B cell (primary cell): ENCODE results near the gene ADCY3. TPM values are rescaled to one million over a fixed set of nuclear protein-coding genes. Genes with fewer than 3 reads are reported as not detected.

Source experiments
- ATAC-seq: fragments of 200-7000 bp; cut with Tn5 transposase; one replicate; pipeline ENCODE4 v1.10.0; 2021; ENCODE audit warnings: low read depth, mild to moderate bottlenecking, moderate number of reproducible peaks, moderate library complexity
- CTCF ChIA-PET: fragments of 350-600 bp; sonication (Branson Sonifier 250); formaldehyde crosslinking; loops from one replicate; lab custom pipeline; 2021; ENCODE audit warnings: antibody characterized with exemption, inconsistent platforms; lab: Charles Lee
- POLR2A ChIA-PET: fragments of 350-600 bp; sonication (Branson Sonifier 250); formaldehyde crosslinking; loops from one replicate; lab custom pipeline; 2021; ENCODE audit warnings: antibody characterized with exemption; lab: Charles Lee
- DNase-seq: peaks from one replicate; pipeline ENCODE4 v3.0.0; 2013
- H2AFZ ChIP-seq: 2 replicates; pipeline ENCODE4 v1.6.1; 2012; ENCODE audit warnings: mild to moderate bottlenecking, low read depth, low read length; ENCODE audit not compliant: insufficient read depth, poor library complexity, severe bottlenecking
- H3K27ac ChIP-seq, 2 donors: 1 replicate in 1 of 2; 2 replicates in 1 of 2; pipeline ENCODE4 v1.5.1; 2012 to 2013; ENCODE audit warnings: low read length in 2 of 2, mild to moderate bottlenecking in 2 of 2, moderate library complexity in 1 of 2
- H3K27me3 ChIP-seq, 4 experiments: fragments of 200-600 bp in 1 of 4; sonication (generic) in 1 of 4; replicated peaks in 1 of 4; 1 replicate in 2 of 4; 2 replicates in 2 of 4; pipeline versions ENCODE4 v1.6.1 to v1.7.0; 2013 to 2016; ENCODE audit warnings: low read length in 3 of 4, mild to moderate bottlenecking in 2 of 4, mixed read lengths in 1 of 4, moderate library complexity in 1 of 4; ENCODE audit not compliant: insufficient read depth in 4 of 4, control insufficient read depth in 3 of 4; ENCODE audit errors: control extremely low read depth in 1 of 4
- H3K36me3 ChIP-seq, 2 experiments: replicated peaks in 1 of 2; 1 replicate in 1 of 2; 2 replicates in 1 of 2; pipeline versions ENCODE4 v1.6.1 to v1.7.1; 2013; ENCODE audit warnings: low read length in 1 of 2; ENCODE audit not compliant: insufficient read depth in 2 of 2, control insufficient read depth in 1 of 2; ENCODE audit errors: control extremely low read depth in 1 of 2, extremely low read depth in 1 of 2
- H3K4me1 ChIP-seq, 2 donors: fragments of 200-600 bp in 1 of 2; sonication (generic) in 1 of 2; 1 replicate in 1 of 2; 2 replicates in 1 of 2; pipeline versions ENCODE4 v1.5.1 to v1.6.1; 2013 to 2017; ENCODE audit warnings: low read length in 2 of 2; ENCODE audit not compliant: control insufficient read depth in 2 of 2, insufficient read depth in 2 of 2
- H3K4me2 ChIP-seq: replicated peaks from 2 replicates; pipeline ENCODE3; 2012; ENCODE audit warnings: mild to moderate bottlenecking, low read depth, low read length; ENCODE audit not compliant: poor library complexity, severe bottlenecking
- H3K4me3 ChIP-seq, 5 experiments: fragments of 200-600 bp in 1 of 5; sonication (generic) in 1 of 5; 1 replicate in 3 of 5; 2 replicates in 2 of 5; pipeline versions ENCODE4 v1.5.1 to v1.7.0; 2011 to 2016; ENCODE audit warnings: low read length in 4 of 5, mild to moderate bottlenecking in 4 of 5, low read depth in 2 of 5, control low read depth in 1 of 5, moderate library complexity in 1 of 5; ENCODE audit not compliant: insufficient read depth in 1 of 5; ENCODE audit errors: control extremely low read depth in 1 of 5, extremely low read depth in 1 of 5
- H3K79me2 ChIP-seq: fragments of 200-600 bp; sonication (generic); one replicate; pipeline ENCODE4 v1.6.0; 2016; ENCODE audit warnings: low read length; ENCODE audit not compliant: control insufficient read depth, insufficient read depth
- H3K9ac ChIP-seq: fragments of 200-600 bp; sonication (generic); 2 replicates; pipeline ENCODE4 v1.6.1; 2017; ENCODE audit warnings: mild to moderate bottlenecking, low read length, moderate library complexity
- H3K9me3 ChIP-seq, 3 donors: one replicate each; pipeline versions ENCODE4 v1.6.1 to v1.7.1; 2013; ENCODE audit warnings: low read length in 2 of 3; ENCODE audit not compliant: control insufficient read depth in 2 of 3, insufficient read depth in 1 of 3; ENCODE audit errors: control extremely low read depth in 1 of 3
- H4K20me1 ChIP-seq: 2 replicates; pipeline ENCODE4 v1.6.0; 2012; ENCODE audit warnings: mild to moderate bottlenecking, low read length; ENCODE audit not compliant: insufficient read depth, control insufficient read depth, poor library complexity, severe bottlenecking
- H3K27ac Mint-ChIP-seq: one replicate; pipeline ENCODE4 v1.8.0; 2021; ENCODE audit warnings: mixed read lengths
- H3K27me3 Mint-ChIP-seq: one replicate; pipeline ENCODE4 v1.8.0; 2021; ENCODE audit warnings: mixed read lengths
- H3K4me1 Mint-ChIP-seq: one replicate; pipeline ENCODE4 v1.8.0; 2021; ENCODE audit warnings: mixed read lengths
- H3K4me3 Mint-ChIP-seq: one replicate; pipeline ENCODE4 v1.8.0; 2021; ENCODE audit warnings: mixed read lengths
- H3K9me3 Mint-ChIP-seq: one replicate; pipeline ENCODE4 v1.8.0; 2022; ENCODE audit warnings: mixed read lengths; ENCODE audit not compliant: insufficient read depth
- EZH2 ChIP-seq: IDR thresholded peaks from 2 replicates; pipeline ENCODE4 v1.6.1; 2012; ENCODE audit warnings: borderline replicate concordance, low read depth, mild to moderate bottlenecking, moderate library complexity, low read length; ENCODE audit not compliant: insufficient read depth, poor library complexity, severe bottlenecking
- WGBS: methylation state at CpG from one replicate; pipeline ENCODE4 v1.1.5; 2013; ENCODE audit warnings: missing lambda C conversion rate; ENCODE audit not compliant: insufficient coverage; 5-methylcytosine and 5-hydroxymethylcytosine counted together
- intact Hi-C: fragments of 100-400 bp; cut with micrococcal nuclease; formaldehyde crosslinking; loops from one replicate; pipeline ENCODE4 v1.10.0; 2022
- polyA plus RNA-seq: library from polyadenylated mRNA; depleted of rRNA; stranded (reverse); fragments of >200 nt; gene quantifications from 2 replicates; pipeline ENCODE4 v1.2.3, GENCODE V29; 2012
- total RNA-seq, 2 donors: library from RNA; stranded (reverse); fragments of 120-200 nt in 1 of 2; gene quantifications; 1 replicate in 1 of 2; 2 replicates in 1 of 2; pipeline versions ENCODE4 v1.2.3 to v1.2.4, GENCODE V29; 2013 to 2022
- TF ChIP-seq, protein P1 (sequence below): fragments of 200-600 bp; IDR thresholded peaks from one replicate; pipeline ENCODE4 v1.8.0; 2022; ENCODE audit warnings: antibody characterized with exemption, mild to moderate bottlenecking

The ADCY3 gene
- total and polyA plus RNA-seq, 2 donors (not counting 1 experiment from before 2014, with no cell fraction given) = 48.4 to 73.0 TPM

DNA sequence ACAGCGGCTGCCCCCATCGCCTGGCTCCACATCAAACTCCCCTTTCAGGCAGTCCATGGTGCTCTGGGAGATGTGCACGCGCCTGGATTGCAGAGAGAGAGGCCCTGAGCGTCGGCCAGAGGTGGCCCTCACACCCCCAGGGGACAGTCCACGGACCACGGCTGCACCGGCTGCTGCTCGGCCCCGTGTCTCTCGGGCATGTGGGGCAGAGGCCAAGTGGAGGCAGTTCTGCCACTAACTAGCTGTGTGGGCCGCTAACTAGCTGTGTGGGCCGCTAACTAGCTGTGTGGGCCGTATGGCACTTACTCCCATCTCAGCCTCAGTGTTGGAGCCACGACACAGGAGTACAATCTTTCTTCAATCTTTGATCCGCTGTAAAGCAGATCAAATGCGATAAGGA is 81.5 kb downstream of the ADCY3 start:
- Histone ChIP-seq H2AFZ (no peak overlapping the region), H3K9me3 (no peaks in the 10 kb centered on the region), H3K36me3 (peaks cover 0 to 32% of the 10 kb centered on the region in 2 experiments), H3K4me3 (no peak overlapping the region), H3K27ac (no peak overlapping the region), H4K20me1 (no peaks in the 10 kb centered on the region), H3K4me2 (no peak overlapping the region), H3K4me1 (no peaks in the 10 kb centered on the region), H3K79me2 (no peaks in the 10 kb centered on the region), H3K9ac (no peak overlapping the region), H3K27me3 (no peaks in the 10 kb centered on the region)
- POLR2A ChIA-PET = no interaction called here
- no peaks in the 10 kb centered on the region for H3K27me3 Mint-ChIP-seq
- intact Hi-C loops = no loop called here
- WGBS = 99% methylated on average over 14 of the region's 18 CpGs
- ATAC-seq (no peak), DNase-seq (no peak)
- H3K4me3 Mint-ChIP-seq = no peak overlapping the region
- CTCF ChIA-PET = interaction anchor here (1.2 kb wide), 1 partner anchor 13 kb away, joined by 3 read pairs; no protein-coding TSS in a partner anchor
- no peak for TF ChIP-seq EZH2
- TF ChIP-seq, protein P1, sequence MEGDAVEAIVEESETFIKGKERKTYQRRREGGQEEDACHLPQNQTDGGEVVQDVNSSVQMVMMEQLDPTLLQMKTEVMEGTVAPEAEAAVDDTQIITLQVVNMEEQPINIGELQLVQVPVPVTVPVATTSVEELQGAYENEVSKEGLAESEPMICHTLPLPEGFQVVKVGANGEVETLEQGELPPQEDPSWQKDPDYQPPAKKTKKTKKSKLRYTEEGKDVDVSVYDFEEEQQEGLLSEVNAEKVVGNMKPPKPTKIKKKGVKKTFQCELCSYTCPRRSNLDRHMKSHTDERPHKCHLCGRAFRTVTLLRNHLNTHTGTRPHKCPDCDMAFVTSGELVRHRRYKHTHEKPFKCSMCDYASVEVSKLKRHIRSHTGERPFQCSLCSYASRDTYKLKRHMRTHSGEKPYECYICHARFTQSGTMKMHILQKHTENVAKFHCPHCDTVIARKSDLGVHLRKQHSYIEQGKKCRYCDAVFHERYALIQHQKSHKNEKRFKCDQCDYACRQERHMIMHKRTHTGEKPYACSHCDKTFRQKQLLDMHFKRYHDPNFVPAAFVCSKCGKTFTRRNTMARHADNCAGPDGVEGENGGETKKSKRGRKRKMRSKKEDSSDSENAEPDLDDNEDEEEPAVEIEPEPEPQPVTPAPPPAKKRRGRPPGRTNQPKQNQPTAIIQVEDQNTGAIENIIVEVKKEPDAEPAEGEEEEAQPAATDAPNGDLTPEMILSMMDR = no peak
- H3K4me1 Mint-ChIP-seq = no peaks in the 10 kb centered on the region
- H3K9me3 Mint-ChIP-seq = no peaks in the 10 kb centered on the region
- no peak overlapping the region for H3K27ac Mint-ChIP-seq

DNA sequence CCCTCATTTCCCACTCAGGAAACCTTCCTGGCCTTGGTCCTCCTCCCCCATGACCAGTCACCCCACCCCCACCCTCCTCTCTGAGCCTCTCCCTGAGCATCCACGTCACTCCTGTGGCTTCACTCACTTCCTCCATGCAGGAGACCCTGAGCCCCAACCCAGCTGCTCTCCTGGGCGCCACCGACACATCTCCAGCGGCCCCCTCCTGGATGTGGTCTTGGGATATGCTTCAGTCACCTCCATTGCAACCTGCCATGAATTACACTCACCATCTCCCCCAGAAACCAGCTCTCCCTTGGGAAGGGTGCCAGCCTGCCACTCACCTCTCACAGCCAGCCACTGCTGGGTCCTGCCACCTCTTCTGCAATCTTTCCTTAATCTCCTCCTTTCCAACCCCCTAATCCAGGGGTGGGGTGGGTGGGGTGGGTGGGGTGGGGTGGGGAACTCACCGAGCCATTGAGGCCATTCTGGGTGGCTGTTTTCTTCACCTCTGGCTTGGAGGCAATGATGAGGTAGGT is 82.0 kb downstream of the ADCY3 start:
- Histone ChIP-seq H4K20me1 (no peaks in the 10 kb centered on the region), H3K27ac (no peak overlapping the region), H3K9ac (no peak overlapping the region), H3K4me3 (no peak overlapping the region), H3K4me1 (no peaks in the 10 kb centered on the region), H3K36me3 (peaks cover 0 to 32% of the 10 kb centered on the region in 2 experiments), H3K4me2 (no peak overlapping the region), H3K9me3 (no peaks in the 10 kb centered on the region), H3K27me3 (no peaks in the 10 kb centered on the region), H2AFZ (no peak overlapping the region), H3K79me2 (no peaks in the 10 kb centered on the region)
- DNase-seq (no peak), ATAC-seq (no peak)
- H3K27ac Mint-ChIP-seq = no peak overlapping the region
- H3K27me3 Mint-ChIP-seq = no peaks in the 10 kb centered on the region
- no peak overlapping the region for H3K4me3 Mint-ChIP-seq
- ChIA-PET CTCF (interaction anchor here (1.2 kb wide), 1 partner anchor 12 kb away, joined by 3 read pairs; no protein-coding TSS in a partner anchor), POLR2A (no interaction called here)
- no CpG with 5 or more reads among the region's 5 CpGs for WGBS
- H3K9me3 Mint-ChIP-seq = no peaks in the 10 kb centered on the region
- H3K4me1 Mint-ChIP-seq = no peaks in the 10 kb centered on the region
- intact Hi-C loops = no loop called here
- no peak for TF ChIP-seq EZH2
- TF ChIP-seq, protein P1 = no peak
